ENCODE measurements around the gene CKS1B.

- TF ChIP-seq CTCF (IDR thresholded peaks at IDR 0.05) (no peak), EZH2 (IDR thresholded peaks at IDR 0.05; ENCODE audit: borderline replicate concordance, insufficient read depth, low read depth, low read length, poor library complexity, severe bottlenecking) (no peak)
These were observed 33.8 kb upstream of the CKS1B start for GRCh38 chr1:154940651-154941194.

Data from B cell (primary cell).